HG02938 (cell line): Measurements from ENCODE around the gene DAB1.
"Not testable (repeated sequence)": the region's sequence is repeated elsewhere in the genome, so short reads cannot be mapped to it uniquely, and the experiment has no call there.

Experiments
- ATAC-seq: cut with Tn5 transposase; IDR thresholded peaks from one replicate; pipeline ENCODE4 v1.9.1; 2021; ENCODE audit warnings: mild to moderate bottlenecking, moderate library complexity; ENCODE audit not compliant: unreplicated experiment

The DAB1 gene

GRCh38 chr1:57089855-57090254, 334.0 kb downstream of the DAB1 start:
- no peak for ATAC-seq

DNA sequence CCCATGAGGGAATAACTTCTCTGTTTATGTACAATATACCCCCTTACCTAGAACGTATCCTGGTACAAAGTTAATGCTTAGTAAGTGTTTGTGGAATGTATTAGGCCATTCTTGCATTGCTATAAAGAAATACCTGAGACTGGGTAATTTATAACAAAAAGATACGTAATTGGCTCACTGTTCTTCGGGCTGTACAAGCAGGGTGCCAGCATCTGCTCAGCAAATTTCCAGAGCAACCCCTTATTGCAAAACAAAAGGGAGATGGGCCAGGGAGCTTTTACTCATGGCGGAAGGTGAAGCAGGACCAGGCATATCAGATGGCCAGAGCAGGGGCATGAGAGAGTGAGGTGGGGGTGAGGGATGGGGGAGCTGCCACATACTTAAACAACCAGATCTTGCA, 334.6 kb downstream of the DAB1 start:
- no peak for ATAC-seq

DNA sequence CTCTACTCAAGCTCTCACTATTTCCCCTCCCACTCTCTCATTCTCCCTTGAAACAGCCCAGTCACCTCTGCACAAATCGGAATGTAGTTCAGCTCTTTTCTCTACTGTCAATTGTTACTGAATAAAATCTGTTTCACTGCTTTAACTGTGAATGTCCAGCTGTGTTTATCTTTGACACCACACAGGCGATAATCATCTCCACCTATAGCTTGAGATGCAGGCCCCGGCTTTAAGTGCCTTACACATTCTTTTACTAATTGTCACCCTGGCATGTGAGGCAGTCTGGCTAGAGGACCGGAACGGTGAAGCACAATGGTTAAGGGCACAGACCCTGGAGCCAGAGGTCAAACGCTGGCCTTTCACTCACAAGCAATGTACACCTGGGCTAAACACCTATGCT, 335.2 kb downstream of the DAB1 start:
- no peak for ATAC-seq

DNA sequence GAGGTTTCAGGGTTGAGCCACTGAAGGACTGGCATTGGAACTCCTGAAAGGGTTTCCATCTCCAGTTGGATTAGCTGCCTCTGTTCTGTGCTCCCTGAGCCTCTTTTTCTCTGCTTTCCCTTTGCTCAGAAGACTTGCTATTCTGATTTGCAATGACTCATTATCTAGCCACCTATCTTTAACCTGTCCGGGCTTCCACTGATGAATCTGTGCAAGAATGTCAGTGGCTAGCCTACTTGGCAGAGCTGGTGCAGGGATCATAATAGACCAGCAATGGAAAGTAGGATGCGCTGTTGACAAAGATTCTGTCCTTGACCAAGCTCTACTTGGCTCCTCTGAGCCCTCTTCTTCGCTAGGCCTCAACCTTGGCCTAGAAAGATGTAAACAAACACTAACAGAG, 336.2 kb downstream of the DAB1 start:
- not testable (repeated sequence) for ATAC-seq

DNA sequence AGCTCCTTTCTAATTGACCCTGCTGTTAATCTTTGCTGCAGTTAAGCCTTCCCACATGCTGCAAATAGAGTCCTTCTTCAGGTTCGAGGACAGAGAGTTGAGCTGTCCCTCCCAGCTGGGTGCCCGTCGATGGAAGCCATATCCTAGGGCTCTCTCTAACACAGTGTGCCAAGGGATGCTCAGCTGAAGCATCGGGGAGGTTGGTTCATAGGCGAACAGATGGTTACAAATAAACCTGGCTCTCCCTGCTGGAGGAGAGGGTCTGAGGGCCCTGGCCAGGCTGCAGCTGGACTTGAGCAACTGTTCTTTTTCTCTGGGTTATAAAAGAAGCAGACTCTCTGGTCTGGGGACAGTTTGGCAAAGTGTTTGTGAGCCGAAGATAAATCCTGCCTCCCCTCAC, 337.7 kb downstream of the DAB1 start:
- ATAC-seq, result no peak

GRCh38 chr1:57084701-57085100, 339.2 kb downstream of the DAB1 start:
- ATAC-seq, result no peak

- ATAC-seq, result no peak
Observed at GRCh38 chr1:57082711-57083439, 341.0 kb downstream of the DAB1 start.

GRCh38 chr1:57079454-57080157, 344.3 kb downstream of the DAB1 start:
- no peak for ATAC-seq

DNA sequence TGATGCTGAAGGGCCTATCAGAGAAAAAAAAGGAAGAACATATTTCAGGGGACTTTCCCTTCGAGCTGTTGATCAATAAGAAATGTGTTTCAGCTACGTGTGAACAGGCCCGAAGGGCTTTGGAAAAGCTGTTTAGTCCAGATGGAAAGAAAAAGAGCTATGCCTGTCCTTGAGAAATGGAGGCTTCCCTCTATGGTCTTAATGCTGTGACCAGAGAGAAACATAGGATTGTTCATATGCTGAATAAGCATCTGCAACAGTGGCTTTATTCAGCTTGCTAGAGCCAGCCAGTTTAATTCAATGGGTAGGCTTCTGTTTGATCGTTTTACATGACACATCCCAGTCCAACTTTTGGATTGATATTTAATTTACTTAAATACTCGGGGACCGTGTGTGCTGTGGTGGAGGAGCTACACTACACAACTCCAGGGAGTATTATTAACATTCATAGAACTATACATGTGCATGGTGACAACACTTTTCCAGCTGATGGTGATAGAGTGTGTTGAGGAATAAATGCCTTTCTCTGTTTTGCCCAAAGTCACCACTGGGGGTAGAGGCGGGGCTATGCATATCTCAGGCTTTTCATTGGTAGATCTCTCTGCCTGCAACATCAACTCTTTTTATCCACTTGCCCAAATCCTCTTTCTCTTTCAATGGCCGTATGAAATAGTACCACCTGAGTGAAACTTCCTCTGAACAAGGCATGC, 351.3 kb downstream of the DAB1 start:
- ATAC-seq, result peak; percentile 89

DNA sequence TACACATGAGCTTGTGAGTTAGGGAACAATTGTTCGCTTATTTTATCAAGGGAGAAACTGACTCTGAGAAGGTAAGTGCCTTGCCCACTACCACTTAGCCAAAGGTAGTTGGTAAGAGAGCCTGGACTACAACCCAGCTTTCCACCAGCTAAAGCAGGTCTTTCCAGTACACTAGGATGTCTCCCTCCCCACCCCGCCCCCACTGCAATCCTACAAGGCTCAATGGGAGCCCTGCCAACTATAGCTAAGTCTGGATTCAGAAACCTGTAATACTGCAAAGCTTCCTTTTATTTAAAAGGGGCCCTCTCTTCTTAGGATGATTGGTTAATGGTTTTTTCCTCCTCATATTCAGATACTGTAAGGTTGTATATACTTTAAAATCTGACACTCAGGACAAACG, 356.0 kb downstream of the DAB1 start:
- ATAC-seq, result no peak

DNA sequence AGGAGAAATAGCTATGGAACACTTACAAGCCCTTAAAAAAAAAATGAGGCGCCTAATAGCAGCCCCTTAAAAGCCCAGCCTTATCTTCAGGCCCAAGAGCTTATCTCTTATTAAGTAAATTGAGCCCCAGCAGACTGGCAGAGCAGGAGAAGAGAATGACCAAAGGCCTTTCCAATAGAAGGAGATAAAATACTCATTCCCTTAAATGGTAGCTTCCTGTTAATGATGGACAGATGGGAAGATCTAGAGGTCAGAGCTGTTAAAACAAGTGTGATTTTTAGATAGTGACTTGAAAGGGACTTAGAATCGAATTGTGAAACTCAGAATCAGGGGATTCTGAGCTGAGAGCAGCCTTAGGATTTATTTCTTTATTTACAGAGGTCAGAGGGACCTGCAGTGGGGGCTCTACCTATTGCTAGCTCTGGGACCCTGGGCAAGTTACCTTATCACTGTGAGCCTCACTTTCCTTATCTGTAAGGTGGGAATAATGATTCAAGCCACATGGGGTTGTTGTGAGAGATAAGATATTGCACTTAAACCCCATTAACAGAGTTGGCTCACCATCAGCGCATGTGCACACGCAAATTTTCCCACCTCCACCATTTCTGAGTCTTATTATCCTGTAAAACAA, 356.8 kb downstream of the DAB1 start:
- no peak for ATAC-seq

DNA sequence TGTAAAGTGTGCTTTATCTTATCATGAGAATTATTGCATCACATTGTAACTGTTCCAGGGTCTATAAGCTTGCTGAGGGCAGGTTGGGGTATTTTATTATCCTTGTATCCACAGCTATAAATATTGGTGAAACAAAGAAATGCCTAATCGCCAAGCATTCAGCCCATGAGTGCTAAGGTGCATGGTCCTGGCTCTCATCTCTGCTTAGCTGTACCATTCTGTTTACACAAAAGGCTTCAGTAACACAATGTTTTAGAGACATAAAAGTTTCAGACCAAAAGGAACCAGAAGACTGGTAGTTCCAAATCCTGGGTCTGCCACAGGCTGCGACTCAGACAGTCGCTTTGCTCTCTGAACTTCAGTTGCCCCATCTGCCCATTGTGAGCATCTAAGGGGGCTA, 358.4 kb downstream of the DAB1 start:
- ATAC-seq, result no peak

DNA sequence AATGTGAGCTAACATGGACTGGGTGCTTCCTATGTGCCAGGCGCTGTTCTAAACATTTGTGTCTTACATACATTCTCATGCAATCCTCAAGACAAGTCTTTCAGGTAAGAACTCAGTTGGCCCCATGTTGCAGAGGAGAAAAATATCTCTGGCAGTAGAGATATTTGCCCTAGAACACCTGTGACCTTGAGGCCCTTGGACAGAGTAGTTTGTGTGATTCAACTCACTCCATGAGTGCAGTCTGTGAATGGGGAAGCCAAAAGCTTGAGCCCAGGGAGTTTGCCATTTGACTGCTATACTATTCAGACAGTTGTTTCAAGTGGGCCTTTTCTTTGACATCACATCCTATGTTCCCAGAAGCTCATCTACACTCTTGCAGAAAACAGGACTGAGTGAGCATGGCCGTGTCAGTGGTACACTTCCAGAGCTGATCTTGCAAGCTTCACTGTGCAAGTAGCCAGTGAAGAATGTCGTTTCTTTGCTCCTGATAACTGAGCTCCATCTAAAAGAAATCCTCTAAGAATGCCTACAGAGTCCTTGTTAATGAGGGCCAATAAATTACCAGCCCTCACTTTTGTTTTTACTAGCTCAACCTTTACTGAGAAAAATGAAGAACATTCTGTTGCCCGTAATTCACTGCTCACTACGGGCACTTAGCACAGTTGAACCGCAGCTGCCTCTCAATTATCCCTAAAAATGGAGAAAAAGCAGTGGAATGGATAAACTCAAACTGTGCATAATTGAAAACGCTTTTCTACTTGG, 359.3 kb downstream of the DAB1 start:
- no peak for ATAC-seq

- ATAC-seq, result no peak
Observed at GRCh38 chr1:57063406-57064125, 360.3 kb downstream of the DAB1 start.

DNA sequence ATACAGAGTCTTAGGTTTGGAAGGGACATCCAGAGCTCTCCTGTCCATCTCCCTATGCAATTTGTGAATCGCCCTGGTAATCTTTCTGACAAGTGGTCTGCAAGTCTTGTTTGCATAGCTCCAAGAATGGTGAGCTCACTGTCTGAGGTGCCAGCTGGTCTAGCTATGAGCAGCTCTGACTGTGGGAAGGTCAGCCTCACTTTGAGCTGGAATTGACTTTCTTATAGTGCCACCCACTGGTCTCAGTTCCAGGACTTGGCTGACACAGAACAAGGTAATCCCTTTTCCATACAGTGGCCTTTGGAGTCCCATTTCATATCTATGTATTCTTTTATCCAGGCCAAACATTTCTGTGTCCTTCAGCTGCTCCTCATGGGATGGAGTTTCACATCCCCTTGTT, 362.5 kb downstream of the DAB1 start:
- ATAC-seq, result no peak

GRCh38 chr1:57060451-57060850, 363.4 kb downstream of the DAB1 start:
- ATAC-seq, result no peak

GRCh38 chr1:57058652-57059501, 365.0 kb downstream of the DAB1 start:
- ATAC-seq, result no peak

DNA sequence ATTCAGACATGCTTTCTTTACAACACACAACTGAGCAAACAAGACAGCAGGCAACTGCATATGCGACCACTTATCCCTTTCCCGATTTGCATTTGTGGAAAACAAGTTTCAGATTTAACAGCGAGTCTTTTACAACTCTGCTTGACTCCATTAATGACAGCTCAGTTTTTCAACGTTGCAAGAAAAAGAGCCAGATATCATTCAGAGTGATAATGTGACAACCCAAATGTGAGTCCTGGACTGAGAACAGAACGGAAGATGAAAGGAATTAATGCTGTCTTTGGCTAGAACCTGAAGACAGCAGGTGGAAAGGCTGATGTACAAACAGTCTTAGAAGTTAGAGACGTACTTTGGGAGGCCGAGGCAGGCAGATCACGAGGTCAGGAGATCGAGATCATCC, 375.0 kb downstream of the DAB1 start:
- no peak for ATAC-seq

DNA sequence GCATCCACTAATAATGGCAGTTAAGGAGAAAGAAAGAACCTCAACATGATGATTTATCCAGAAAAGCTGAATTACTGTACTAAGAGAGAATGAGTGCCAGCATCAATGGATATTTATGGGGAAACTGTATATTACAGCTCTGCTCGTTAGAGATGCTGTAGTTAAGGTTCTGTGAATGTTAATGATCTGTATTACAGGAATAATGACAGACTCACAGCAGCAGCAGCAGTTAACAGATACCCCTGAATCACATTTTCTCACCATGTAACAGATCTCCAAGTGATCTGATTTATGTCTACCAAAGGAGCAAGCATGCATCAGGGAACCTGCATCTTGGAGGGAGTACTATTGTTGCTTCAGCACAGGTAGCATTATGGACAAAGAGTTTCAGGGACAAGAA, 377.4 kb downstream of the DAB1 start:
- ATAC-seq, result no peak
